HepG2 (cell line): ENCODE data around the gene ADAMTS20. TPM values are rescaled to one million over a fixed set of nuclear protein-coding genes. Genes with fewer than 3 reads are reported as not detected.

Source experiments
- ATAC-seq: fragments of 200-7000 bp; cut with Tn5 transposase; 3 replicates; pipeline ENCODE4 v1.9.1; 2020; ENCODE audit warnings: mild to moderate bottlenecking, moderate library complexity
- BruUV-seq: library from RNA; stranded (reverse); fragments of 400-500 nt; replicated peaks from 2 replicates; lab custom pipeline; 2021; lab: Mats Ljungman, UMichigan
- CTCF ChIA-PET: fragments of 300-600 bp; formaldehyde crosslinking; extraction: SDS; loops from one replicate; lab custom pipeline; 2021; ENCODE audit warnings: low total read pairs, inconsistent platforms, low intra/inter-chr PET ratio; lab: Yijun Ruan, JAX
- POLR2A ChIA-PET: fragments of 350-600 bp; sonication (Branson Sonifier 250); formaldehyde crosslinking; loops from one replicate; lab custom pipeline; 2020; ENCODE audit warnings: antibody characterized with exemption, inconsistent platforms; lab: Yijun Ruan, JAX
- DNase-seq: peaks from one replicate; pipeline ENCODE4 v3.0.0-alpha.2; 2015; ENCODE audit warnings: low spot score
- FAIRE-seq: peaks from 3 replicates; lab custom pipeline; 2011; peaks lifted over from hg19 to GRCh38; lab: Jason Lieb, UNC
- H2AFZ ChIP-seq: one replicate; pipeline ENCODE4 v1.6.1; 2011; ENCODE audit warnings: low read length, inconsistent platforms
- H3K27ac ChIP-seq: fragments of 300-600 bp; 3 replicates; pipeline ENCODE4 v1.8.0; 2011; ENCODE audit warnings: mixed run types, mild to moderate bottlenecking, mixed read lengths, low read length, inconsistent platforms; ENCODE audit not compliant: insufficient read depth; ENCODE audit errors: extremely low read length
- H3K27me3 ChIP-seq, 2 experiments: fragments of 200-600 bp in 1 of 2; 2 replicates in 1 of 2; 3 replicates in 1 of 2; pipeline versions ENCODE4 v1.6.0 to v1.8.0; 2011; ENCODE audit warnings: low read length in 2 of 2, mild to moderate bottlenecking in 2 of 2, moderate library complexity in 2 of 2, inconsistent platforms in 1 of 2; ENCODE audit not compliant: insufficient read depth in 2 of 2, control insufficient read depth in 1 of 2
- H3K36me3 ChIP-seq, 2 experiments: fragments of 200-600 bp in 1 of 2; replicated peaks in 1 of 2; 2 replicates in 1 of 2; 3 replicates in 1 of 2; pipeline versions ENCODE4 v1.5.1 to v1.8.0; 2011; ENCODE audit warnings: low read length in 2 of 2, inconsistent platforms in 1 of 2; ENCODE audit not compliant: insufficient read depth in 2 of 2, control insufficient read depth in 1 of 2
- H3K4me1 ChIP-seq: 2 replicates; pipeline ENCODE4 v1.5.1; 2012; ENCODE audit warnings: low read length, inconsistent platforms; ENCODE audit not compliant: insufficient read depth
- H3K4me2 ChIP-seq: 2 replicates; pipeline ENCODE4 v1.6.0; 2011; ENCODE audit warnings: low read depth, low read length, inconsistent platforms
- H3K4me3 ChIP-seq, 3 experiments: fragments of 200-600 bp in 1 of 3; sonication (generic), shearing (Covaris generic) in 1 of 3; replicated peaks in 1 of 3; 2 replicates each; pipeline ENCODE4 v1.5.1; 2011 to 2016; ENCODE audit warnings: low read length in 3 of 3, inconsistent platforms in 2 of 3, low read depth in 2 of 3, mild to moderate bottlenecking in 2 of 3, control low read depth in 1 of 3, mixed read lengths in 1 of 3; ENCODE audit not compliant: insufficient read depth in 1 of 3
- H3K79me2 ChIP-seq: one replicate; pipeline ENCODE4 v1.6.1; 2011; ENCODE audit warnings: low read length, inconsistent platforms; ENCODE audit not compliant: insufficient read depth
- H3K9ac ChIP-seq: 2 replicates; pipeline ENCODE4 v1.6.0; 2011; ENCODE audit warnings: mild to moderate bottlenecking, low read depth, low read length, inconsistent platforms; ENCODE audit not compliant: insufficient read depth
- H3K9me3 ChIP-seq: 2 replicates; pipeline ENCODE4 v1.5.1; 2012; ENCODE audit warnings: mild to moderate bottlenecking, low read length
- H4K20me1 ChIP-seq: 2 replicates; pipeline ENCODE4 v1.6.0; 2011; ENCODE audit warnings: inconsistent platforms, mild to moderate bottlenecking, low read length, moderate library complexity; ENCODE audit not compliant: insufficient read depth
- CAMTA2 ChIP-seq: sonication (generic); formaldehyde crosslinking; IDR thresholded peaks from 2 replicates; pipeline ENCODE4 v1.4.0; 2020; ENCODE audit warnings: mild to moderate bottlenecking, missing genetic modification reagents, borderline replicate concordance
- KDM4B ChIP-seq: sonication (generic); formaldehyde crosslinking; IDR thresholded peaks from 2 replicates; pipeline ENCODE4 v1.4.0; 2020; ENCODE audit warnings: missing genetic modification reagents
- TOPORS ChIP-seq: sonication (generic); formaldehyde crosslinking; IDR thresholded peaks from 2 replicates; pipeline ENCODE4 v1.8.0; 2023; ENCODE audit warnings: mild to moderate bottlenecking, missing genetic modification reagents
- ZNF143 ChIP-seq: sonication (generic); formaldehyde crosslinking; IDR thresholded peaks from 2 replicates; pipeline ENCODE4 v1.4.0; 2020; ENCODE audit warnings: missing genetic modification reagents
- ZNF414 ChIP-seq: sonication (generic); formaldehyde crosslinking; IDR thresholded peaks from 2 replicates; pipeline ENCODE4 v1.5.0; 2020; ENCODE audit warnings: missing genetic modification reagents
- ZNF484 ChIP-seq: sonication (generic); formaldehyde crosslinking; IDR thresholded peaks from 2 replicates; pipeline ENCODE4 v1.5.1; 2020; ENCODE audit warnings: mild to moderate bottlenecking, low read depth, missing genetic modification reagents, borderline replicate concordance
- ZNF546 ChIP-seq: sonication (generic); formaldehyde crosslinking; conservative IDR thresholded peaks from 2 replicates; pipeline ENCODE4 v1.8.1; 2023; ENCODE audit warnings: mild to moderate bottlenecking, missing genetic modification reagents
- ZNF615 ChIP-seq: sonication (generic); formaldehyde crosslinking; IDR thresholded peaks from 2 replicates; pipeline ENCODE4 v1.5.0; 2020; ENCODE audit warnings: mild to moderate bottlenecking, missing genetic modification reagents, borderline replicate concordance
- ZNF780A ChIP-seq: sonication (generic); formaldehyde crosslinking; IDR thresholded peaks from 2 replicates; pipeline ENCODE4 v1.8.0; 2022; ENCODE audit warnings: mild to moderate bottlenecking, missing genetic modification reagents, moderate library complexity
- ZSCAN29 ChIP-seq: sonication (generic); formaldehyde crosslinking; conservative IDR thresholded peaks from 2 replicates; pipeline ENCODE4 v1.4.0; 2020; ENCODE audit warnings: mild to moderate bottlenecking, missing genetic modification reagents
- WGBS: methylation state at CpG from one replicate; pipeline ENCODE4 v1.1.6; 2017; ENCODE audit warnings: low lambda C conversion rate; 5-methylcytosine and 5-hydroxymethylcytosine counted together
- in situ Hi-C: cut with HindIII; loops from 2 replicates; pipeline ENCODE4 v1.10.0; 2017; ENCODE audit warnings: low pct_unique_long_range_greater_than_20kb; ENCODE audit not compliant: extremely low pct_ligation_motif_present
- intact Hi-C: fragments of 100-400 bp; cut with micrococcal nuclease; formaldehyde crosslinking; loops from one replicate; pipeline ENCODE4 v1.10.0; 2022; ENCODE audit not compliant: unreplicated experiment
- polyA plus RNA-seq, 8 experiments: library from polyadenylated mRNA; depleted of rRNA in 3 of 8; stranded (reverse) in 7 of 8; unstranded in 1 of 8; fragments of >200 nt; fragmentation: Illumina TruSeq in 4 of 8; extraction: Trizol in 4 of 8; gene quantifications; 2 replicates each; pipeline versions ENCODE4 v1.2.1 to v1.2.3, GENCODE V29; 2011 to 2016; ENCODE audit warnings: low read depth in 4 of 8, missing spikeins in 1 of 8, mixed read lengths in 1 of 8; ENCODE audit not compliant: insufficient read depth in 1 of 8
- total RNA-seq, 5 experiments: library from RNA; depleted of rRNA; stranded (reverse); fragments of >200 nt; fragmentation: Illumina TruSeq; extraction: Trizol; gene quantifications; 2 replicates each; pipeline ENCODE4 v1.2.3, GENCODE V29; 2016; ENCODE audit warnings: low read depth in 1 of 5

Gene ADAMTS20
- total and polyA plus RNA-seq, 2 of the 13 experiments (the other 11 are each of a cell fraction or from before 2014, with no cell fraction given), result not detected

DNA sequence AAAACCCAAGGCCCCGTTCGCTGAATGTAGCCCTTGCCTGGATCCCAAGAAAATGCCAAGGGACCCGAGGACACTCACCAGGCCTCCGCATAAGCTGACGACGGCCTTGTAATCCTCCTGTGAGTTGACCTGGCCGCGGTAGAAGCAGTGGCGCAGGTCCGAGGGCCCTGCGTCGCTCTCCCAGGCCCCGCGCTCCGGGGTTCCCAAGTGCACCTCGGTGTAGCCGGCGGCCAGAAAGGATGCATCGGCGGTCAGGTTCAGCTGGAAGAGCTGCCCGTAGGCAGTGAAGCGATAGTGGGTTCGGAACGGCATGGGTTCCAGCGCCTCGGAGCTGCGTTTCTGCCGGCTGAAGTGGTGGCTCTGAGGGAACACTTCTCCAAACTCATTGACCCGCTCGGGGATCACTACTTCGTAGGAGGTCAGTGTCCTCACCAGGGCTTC is 1.2 kb downstream of the ADAMTS20 start:
- DNase-seq, result no peak
- H3K4me1 ChIP-seq, result no peaks in the 10 kb centered on the region
- in situ Hi-C loops (no loop called here), intact Hi-C loops (no loop called here)
- BruUV-seq, result no TSS peak
- WGBS, result 8% methylated on average over 4 of the region's 31 CpGs
- H3K4me2 ChIP-seq, result no peak overlapping the region
- no peak overlapping the region for H3K27ac ChIP-seq
- no peaks in the 10 kb centered on the region for H3K79me2 ChIP-seq
- H4K20me1 ChIP-seq, result no peaks in the 10 kb centered on the region
- H3K27me3 ChIP-seq, result peaks cover 0 to 22% of the 10 kb centered on the region in 2 experiments; a peak in 2 of 5 replicates
- no peak overlapping the region for H2AFZ ChIP-seq
- ChIA-PET POLR2A (no interaction called here), CTCF (no interaction called here)
- H3K9me3 ChIP-seq, result no peaks in the 10 kb centered on the region
- no peak overlapping the region for H3K4me3 ChIP-seq
- no peak; the same call in 2 of the 3 replicates for ATAC-seq
- no peak overlapping the region for H3K9ac ChIP-seq
- no peaks in the 10 kb centered on the region for H3K36me3 ChIP-seq
- TF ChIP-seq ZNF615 (CRISPR knock-in tag) (no peak), ZSCAN29 (CRISPR knock-in tag) (no peak), ZNF484 (CRISPR knock-in tag) (no peak)
- no peak for FAIRE-seq

DNA sequence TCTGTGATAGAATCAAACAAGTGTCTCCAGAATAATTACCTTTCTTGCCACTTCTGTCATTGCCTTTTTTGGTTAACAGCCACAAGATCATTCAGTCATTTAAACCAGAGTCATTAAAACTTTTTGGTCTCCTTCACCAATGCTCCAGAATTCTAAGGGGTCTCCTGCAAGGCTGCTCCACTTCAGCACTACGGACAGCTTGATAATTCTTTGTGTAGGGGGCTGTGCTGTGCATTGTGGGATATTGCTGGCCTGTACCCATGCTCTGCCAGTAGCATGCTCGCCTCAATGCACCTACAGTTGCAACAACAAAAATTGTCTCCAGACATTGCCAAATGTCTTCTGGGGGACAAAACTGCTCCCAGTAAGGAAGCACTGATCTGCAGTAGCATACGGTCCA is 7.3 kb downstream of the ADAMTS20 start:
- TF ChIP-seq KDM4B (CRISPR knock-in tag) (no peak), ZNF143 (CRISPR knock-in tag) (no peak), TOPORS (CRISPR knock-in tag) (no peak), CAMTA2 (CRISPR knock-in tag) (no peak), ZNF414 (CRISPR knock-in tag) (no peak), ZNF546 (CRISPR knock-in tag) (no peak), ZNF780A (CRISPR knock-in tag) (no peak)
- Histone ChIP-seq H3K36me3 (no peaks in the 10 kb centered on the region), H3K9ac (no peak overlapping the region), H3K79me2 (no peaks in the 10 kb centered on the region), H3K4me1 (no peaks in the 10 kb centered on the region), H2AFZ (no peak overlapping the region), H3K27ac (no peak overlapping the region), H4K20me1 (no peaks in the 10 kb centered on the region), H3K4me2 (no peak overlapping the region), H3K9me3 (no peaks in the 10 kb centered on the region), H3K4me3 (no peak overlapping the region), H3K27me3 (no peaks in the 10 kb centered on the region)
- no peak for FAIRE-seq
- intact Hi-C loops, result no loop called here
- no peak for ATAC-seq
- BruUV-seq, result no TSS peak
- WGBS, result 18% methylated on average over 2 of the region's 3 CpGs
- CTCF ChIA-PET, result no interaction called here
- no peak for DNase-seq
- POLR2A ChIA-PET, result no interaction called here
- in situ Hi-C loops, result no loop called here
